ENCODE results near the gene L1CAM. TPM values are rescaled to one million over a fixed set of nuclear protein-coding genes. Genes with fewer than 3 reads are reported as not detected.
"Not testable (repeated sequence)": the region's sequence is repeated elsewhere in the genome, so short reads cannot be mapped to it uniquely, and the experiment has no call there.

L1CAM gene
- total RNA-seq, 1 donor from 2014 or later: 98.1 TPM

DNA sequence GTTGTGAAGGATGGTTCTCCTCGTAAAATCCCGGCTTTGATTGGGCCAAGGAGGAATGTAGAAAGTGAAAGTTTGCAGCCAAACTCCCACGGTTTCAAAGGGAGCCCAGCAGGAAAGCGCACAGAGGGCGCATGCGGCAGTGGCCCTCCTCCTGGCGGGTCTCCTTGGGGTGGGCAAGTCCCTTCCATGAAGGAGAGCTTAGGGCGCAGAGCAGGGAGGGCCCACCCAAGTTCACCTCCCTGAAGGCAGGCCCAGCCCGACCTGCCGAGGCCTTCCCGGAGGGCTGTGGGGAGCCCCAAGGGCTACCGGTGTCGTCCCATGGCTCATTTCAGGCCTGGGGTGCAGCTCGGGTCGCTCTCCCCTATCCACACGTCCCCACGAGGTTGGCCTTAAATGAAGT is 57.7 kb downstream of the L1CAM start:
- DNase-seq: no peak

DNA sequence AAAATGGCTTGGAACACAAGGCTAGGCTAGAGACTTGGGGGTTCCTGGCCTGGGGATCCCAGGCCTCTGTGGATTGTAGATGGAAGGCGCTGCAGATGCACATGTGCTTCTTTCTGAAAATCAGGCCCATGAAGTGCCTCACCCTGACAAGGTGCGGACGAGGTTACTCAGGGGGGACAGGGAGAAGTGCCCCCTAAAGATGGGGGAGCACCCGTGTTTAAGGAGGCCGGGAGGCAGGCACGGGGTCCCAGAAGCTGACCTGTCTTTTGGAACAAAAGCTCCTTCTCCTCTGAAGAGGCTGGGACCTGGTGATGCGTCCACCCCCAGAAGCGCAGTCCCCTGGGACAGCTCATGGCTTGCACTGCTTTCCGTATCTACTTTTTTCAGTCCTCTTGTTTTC is 58.1 kb downstream of the L1CAM start:
- no peak for DNase-seq

DNA sequence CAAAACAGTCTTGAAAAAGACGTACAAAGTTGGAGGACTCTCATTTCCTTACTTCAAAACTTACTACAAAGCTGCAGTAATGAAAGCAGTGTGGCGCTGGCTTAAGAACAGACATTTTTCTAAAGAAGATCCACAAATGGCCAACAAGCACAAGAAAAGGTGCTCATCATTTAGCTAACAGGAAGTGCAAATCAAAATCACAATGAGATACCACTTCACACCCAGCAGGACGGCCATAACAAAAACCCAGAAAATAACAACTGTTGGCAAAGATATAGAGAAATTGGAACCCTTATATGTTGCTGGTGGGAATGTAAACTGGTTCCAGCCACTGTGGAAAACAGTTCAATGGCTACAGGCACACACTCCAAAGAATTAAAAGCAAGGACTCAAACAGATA is 59.0 kb downstream of the L1CAM start:
- no peak for DNase-seq

DNA sequence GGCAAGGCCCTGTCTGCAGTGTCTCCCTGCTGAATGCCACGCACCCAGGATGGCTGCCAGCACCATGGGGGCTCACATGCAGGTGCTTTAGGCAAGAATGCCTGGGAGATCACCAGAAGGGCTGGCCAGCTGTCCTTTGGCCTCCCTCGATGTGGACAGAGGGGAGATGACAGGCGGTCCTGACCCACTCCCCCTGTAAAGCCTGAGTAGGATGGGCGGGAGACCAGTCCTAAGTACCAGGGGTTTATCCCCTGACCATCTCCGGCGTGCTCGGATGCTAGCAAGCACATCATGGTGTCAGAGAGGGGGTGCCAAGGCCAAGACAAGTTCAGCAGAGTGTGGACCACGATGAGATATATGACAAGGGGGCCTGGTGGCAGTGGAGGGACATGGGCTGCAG is 60.9 kb downstream of the L1CAM start:
- DNase-seq: no peak

DNA sequence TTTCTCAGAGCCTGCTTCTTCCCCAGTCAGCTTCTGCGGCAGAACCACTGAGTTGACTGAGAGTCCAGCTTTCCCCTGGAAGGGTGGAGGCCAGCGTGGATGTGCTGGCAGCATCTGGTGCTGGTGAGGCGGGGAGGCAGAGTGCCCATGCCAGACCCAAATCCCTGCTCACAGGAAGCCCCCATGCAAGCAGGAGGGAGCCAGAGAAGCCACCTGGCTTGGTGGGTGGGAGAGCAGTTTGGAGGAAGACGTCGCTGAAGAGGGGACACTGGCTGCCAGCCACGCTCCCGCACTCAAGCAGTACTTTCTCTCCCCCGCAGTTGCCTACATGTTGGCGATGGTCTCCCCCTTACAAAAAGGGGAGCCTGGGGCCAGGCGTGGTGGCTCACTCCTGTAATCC is 61.6 kb downstream of the L1CAM start:
- DNase-seq: no peak

DNA sequence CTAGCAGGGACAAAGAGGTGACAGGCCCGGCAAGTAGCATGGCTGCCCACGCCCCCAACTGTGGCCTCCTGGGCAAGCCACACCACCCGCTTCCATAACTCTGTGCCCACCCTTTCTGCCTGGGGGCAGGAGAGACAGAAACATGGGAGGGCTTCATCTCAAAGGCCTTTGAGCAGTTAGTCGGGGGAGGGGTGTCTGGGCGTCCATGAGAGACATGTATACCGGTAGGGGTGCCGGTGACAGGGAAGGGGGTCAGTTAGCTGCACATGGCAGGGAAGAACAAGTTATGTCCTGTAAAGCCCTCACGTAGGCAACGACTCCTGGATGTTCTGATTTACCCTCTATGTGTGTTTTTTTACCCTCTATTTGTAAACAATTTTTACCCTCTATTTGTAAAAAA is 64.9 kb downstream of the L1CAM start:
- no peak for DNase-seq

DNA sequence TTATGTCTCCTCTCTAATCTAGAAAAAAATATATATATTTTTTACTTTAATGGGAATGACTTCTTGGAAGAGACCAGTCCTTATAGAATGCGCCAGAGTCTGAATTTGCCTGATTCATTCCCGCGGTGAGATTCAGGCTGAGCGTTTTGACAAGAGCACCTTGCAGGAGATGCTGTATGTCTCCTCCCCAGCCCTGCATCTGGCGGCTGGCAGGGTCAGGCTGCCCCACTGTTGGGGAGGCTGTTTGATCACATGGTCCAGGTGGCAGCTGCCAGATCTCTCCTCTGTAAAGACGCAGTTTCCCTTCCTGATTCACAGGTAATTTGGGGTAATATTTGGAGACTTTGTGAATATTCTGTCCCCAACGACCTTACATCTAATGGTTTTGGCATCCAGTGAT is 65.4 kb downstream of the L1CAM start:
- DNase-seq: no peak

DNA sequence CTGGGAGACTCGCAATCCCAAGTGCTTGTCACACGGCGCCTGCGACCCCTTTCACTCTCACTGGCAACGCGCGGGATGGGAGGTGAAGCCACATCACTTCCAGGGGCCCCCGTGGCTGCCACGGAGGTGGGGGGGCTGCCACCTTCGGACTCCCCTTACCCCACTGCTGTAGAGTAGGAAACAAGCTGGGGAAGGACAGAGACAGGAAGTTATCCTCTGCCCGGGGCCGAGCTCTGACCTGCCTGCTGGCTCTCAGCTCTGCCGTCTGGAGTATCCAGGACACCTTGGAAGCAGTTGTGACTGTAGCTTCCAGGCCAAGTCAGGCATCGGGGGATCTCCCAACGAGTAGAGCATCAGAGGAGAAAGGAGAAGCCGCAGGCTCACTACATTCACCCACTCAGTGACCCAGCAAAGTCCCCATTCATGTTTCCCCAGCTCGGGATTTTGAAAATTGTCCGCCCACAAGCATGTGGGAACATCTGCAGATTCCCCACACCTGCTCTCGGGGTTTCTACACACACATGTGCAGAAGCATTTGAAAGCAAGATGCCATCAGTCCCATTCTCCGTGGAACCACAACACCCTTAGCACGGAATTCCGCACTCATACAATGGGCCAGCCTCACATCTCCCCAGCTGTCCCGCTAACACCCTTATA is 66.5 kb downstream of the L1CAM start:
- DNase-seq: no peak

DNA sequence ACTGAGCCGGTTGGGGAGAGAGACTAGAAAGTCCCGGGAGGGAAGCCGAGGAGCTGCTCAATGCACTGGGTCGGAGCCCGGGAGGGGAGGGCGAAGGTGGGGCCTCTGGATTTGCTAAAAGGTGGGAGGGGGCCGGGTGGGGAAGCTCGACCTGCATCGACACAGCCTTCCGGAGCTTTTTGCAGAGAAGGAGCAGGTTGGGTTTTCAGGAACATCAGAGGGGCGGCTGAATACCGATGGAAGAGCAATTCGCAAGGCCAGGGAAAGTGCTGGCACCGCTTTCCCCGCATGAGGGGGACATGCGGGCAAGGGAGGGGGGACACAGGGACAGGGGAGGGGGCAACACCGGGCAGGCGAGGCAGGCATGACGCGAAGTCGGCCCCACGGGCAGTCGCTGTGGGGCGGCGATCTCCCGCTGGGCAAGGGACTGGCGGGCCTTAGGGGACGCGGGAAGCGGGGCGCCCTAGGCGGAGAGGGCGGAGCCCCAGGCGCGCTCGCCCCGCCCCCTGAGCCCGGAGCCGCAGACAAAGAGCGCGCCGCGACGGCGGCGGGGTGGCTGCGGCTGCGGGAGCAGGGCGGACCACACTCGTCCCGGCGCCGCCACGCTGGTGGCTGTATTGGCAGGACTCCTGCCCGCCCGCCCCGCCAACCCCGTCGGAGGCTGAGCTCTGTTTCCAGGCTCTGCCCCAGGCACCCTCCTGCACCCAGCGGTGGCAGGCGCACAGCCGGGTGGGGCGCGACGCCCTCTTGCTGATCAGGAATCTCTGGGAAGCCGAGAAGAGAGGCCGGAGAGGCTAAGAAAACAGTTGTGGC is 67.2 kb downstream of the L1CAM start:
- no peak for DNase-seq

DNA sequence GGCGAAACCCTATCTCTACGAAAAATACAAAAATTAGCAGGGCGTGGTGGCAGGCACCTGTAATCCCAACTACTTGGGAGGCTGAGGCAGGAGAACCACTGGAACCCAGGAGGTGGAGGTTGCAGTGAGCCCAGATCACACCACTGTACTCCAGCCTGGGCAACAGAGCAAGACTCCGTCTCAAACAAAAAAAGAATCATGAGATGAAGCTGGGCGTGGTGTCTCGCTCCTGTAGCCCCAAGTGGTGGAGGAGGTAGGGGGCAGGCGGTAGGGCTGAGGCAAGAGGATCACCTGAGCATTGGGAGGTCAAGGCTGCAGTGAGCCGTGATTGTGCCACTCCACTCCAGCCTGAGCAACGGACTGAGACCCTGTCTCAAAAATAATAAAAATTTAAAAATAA is 67.9 kb downstream of the L1CAM start:
- DNase-seq: not testable (repeated sequence)

DNA sequence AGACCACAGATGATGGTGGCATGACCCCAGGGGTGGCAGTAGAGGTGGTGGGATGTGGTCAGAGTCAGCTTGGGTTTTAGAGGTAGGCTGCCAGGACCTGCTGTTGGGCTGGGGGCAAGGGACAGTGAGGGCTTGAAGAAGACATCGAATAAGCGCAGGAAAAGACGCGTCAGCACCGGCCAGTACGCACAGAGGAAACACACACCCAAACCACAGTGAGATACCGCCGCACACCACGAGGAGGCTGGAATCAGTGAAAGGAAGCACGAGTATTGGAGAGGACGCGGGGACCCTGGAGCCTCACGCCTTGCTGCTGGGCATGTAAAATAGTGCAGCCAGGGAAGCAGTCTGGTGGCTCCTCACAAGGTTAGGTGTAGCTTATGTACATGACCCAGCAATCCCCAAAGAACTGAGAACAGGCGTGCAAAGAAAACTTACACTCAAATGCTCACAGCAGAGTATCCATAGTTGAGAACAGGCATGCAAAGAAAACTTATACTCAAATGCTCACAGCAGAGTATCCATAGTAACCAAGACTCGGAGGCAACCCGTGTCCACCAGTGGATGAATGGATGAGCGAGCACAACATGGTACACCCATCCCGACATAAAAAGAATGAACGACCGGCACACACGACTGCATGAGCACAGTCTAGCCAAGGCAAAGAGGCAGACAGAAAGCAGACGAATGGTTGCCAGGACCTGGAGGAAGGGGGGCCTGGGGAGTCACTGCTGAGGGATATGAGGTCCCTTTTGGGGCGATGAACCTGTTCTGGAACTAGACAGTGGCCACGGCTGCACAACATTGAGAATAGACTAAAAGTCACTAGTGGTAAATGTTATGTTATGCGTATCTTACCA is 68.9 kb downstream of the L1CAM start:
- DNase-seq: no peak

DNA sequence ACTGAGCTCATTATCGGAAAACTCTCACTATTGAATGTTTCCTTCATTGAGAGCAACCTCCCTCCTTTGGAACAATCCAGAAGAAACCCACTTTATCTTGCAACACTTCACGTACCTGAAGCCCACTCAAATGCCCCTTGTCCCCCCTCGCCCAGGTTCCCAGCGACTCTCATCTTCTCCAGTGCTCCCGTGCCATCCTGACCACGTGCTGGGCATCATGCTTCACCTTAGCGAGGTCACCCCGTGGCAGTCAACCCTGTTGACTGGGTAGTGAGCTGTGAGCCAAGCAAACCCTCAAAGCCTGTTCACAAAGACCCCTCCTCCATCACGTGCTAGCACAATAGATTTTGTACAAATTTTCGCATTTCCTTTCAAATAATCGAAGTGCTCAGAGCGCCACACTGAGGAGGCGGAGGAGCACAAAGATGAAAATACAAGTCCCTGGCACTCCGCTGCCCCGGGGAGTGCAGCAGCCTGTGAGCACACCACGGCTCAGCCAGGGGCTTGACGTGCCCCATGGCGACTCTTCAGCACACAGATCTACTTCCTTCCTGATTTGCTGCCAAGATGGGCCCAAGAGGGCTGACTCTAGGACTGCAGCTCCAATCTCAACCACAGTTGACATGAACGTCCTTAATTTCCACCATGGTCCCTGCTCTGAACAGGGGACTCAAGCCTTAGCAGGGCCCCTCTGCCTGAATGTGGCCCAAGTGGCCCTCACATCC is 71.2 kb downstream of the L1CAM start:
- no peak for DNase-seq

DNA sequence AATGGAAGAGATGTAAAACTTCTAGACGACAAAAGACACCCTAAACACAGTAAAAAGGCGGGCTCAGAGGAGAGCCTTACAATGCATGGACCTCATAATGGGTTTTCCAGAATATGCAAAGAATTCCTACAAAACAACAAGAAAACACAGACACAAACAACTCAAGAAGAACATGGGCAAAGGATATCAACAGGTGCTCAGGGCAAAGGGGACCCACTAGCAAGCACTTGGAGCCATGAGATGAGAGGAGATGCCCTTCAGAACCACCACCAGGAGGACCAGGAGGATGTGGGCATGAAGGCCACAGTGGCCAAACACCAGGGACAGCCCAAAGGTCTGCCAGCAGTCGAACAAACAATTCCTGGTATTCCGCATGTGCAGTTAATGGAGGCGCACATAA is 72.8 kb downstream of the L1CAM start:
- DNase-seq: no peak

DNA sequence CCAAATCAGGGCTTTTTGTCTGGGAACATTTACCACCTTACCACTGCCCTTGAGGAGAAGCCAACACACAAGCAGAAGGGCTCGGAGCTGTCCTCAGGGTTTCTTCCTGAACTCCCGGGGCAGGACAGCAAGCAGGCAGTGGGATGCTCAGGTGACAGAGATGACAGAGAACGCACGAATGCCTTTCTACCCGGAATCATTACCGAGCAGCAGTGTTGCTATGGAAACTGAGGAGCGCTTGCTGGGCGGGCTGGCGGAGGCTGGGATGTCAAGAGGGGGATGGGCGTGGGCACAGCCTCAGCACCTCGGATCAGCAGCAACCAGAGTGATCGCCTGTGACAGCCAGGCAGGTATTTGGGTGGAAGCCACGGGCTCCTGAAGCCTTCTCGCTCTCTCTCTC is 73.8 kb downstream of the L1CAM start:
- no peak for DNase-seq

Other genes starting within 250 kb of the L1CAM start
- 1.7 TPM for gene DUSP9, start 239.0 kb downstream of the L1CAM start, total RNA-seq
- 27.5 TPM for gene PNCK, start 212.4 kb downstream of the L1CAM start, total RNA-seq
- gene SLC6A8, start 198.2 kb downstream of the L1CAM start, total RNA-seq: 11.4 TPM
- 60.2 TPM for gene BCAP31, start 161.8 kb downstream of the L1CAM start, total RNA-seq
- gene ABCD1, start 161.3 kb downstream of the L1CAM start, total RNA-seq: 5.0 TPM
- 0.47 TPM for gene PLXNB3, start 121.9 kb downstream of the L1CAM start, total RNA-seq
- 0.16 TPM for gene SRPK3, start 105.1 kb downstream of the L1CAM start, total RNA-seq
- 29.0 TPM for gene IDH3G, start 91.8 kb downstream of the L1CAM start, total RNA-seq
- gene SSR4, start 91.5 kb downstream of the L1CAM start, total RNA-seq: 78.9 TPM
- gene PDZD4, start 55.6 kb downstream of the L1CAM start, total RNA-seq: 148 TPM
- not detected for gene AVPR2, start 18.5 kb upstream of the L1CAM start, total RNA-seq
- 6.6 TPM for gene ARHGAP4, start 40.1 kb upstream of the L1CAM start, total RNA-seq
- 17.6 TPM for gene NAA10, start 48.9 kb upstream of the L1CAM start, total RNA-seq
- 2.8 TPM for gene RENBP, start 58.5 kb upstream of the L1CAM start, total RNA-seq
- gene HCFC1, start 85.6 kb upstream of the L1CAM start, total RNA-seq: 12.6 TPM
- 2.7 TPM for gene TMEM187, start 86.6 kb upstream of the L1CAM start, total RNA-seq
- gene IRAK1, start 133.7 kb upstream of the L1CAM start, total RNA-seq: 8.7 TPM
- gene MECP2, start 211.5 kb upstream of the L1CAM start, total RNA-seq: 27.0 TPM

Measured in occipital lobe (tissue), 2 donors.